Measurements from ENCODE around the gene ZMYM2.

The ZMYM2 gene

GRCh38 chr13:20118268-20119140 is 160.0 kb downstream of the ZMYM2 start:
- Histone ChIP-seq H3K4me2 (peak overlapping the region; percentile 80), H4K20me1 (no peaks in the 10 kb centered on the region), H3K27ac (peak overlapping the region; percentile 51; the same call in 1 of the 2 replicates), H3K9ac (peak overlapping the region; percentile 61; the same call in 1 of the 2 replicates), H3K27me3 (peaks cover 25% of the 10 kb centered on the region), H3K4me1 (peaks cover 23% of the 10 kb centered on the region), H3K4me3 (peak overlapping the region; percentile 61), H3K9me3 (no peaks in the 10 kb centered on the region), H3K36me3 (no peaks in the 10 kb centered on the region)
- TF ChIP-seq Cebpa-rat (IDR thresholded peaks at IDR 0.05), result no peak

DNA sequence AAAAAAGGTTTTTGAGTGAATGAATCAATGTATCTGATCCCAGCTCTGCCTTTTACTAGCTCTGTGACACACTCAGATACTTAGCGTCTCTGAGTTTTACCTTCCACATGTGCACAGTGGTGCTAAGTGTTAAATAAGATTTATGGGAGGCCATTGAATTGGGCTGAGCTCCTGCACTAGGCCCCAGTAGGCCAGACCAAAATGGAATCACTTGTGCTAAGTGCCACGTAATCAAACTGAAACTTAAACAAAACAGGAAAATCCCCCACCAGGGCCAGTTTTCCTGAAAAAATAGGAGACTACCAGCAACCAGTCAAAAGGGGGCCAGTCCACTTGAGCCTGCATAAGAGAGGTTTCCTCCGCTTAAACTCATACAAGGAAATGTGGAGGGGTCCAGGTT is 161.4 kb downstream of the ZMYM2 start:
- Histone ChIP-seq H3K9me3 (no peaks in the 10 kb centered on the region), H3K4me2 (peak overlapping the region; percentile 80), H3K27ac (peak overlapping the region; percentile 55; the same call in 1 of the 2 replicates), H3K4me1 (peaks cover 23% of the 10 kb centered on the region), H4K20me1 (no peaks in the 10 kb centered on the region), H3K9ac (0 out of 2 replicates have a peak overlapping the region, but pooled peaks have one; percentile 18), H3K27me3 (peaks cover 29% of the 10 kb centered on the region), H3K36me3 (no peaks in the 10 kb centered on the region), H3K4me3 (peak overlapping the region; percentile 60)
- no peak for TF ChIP-seq Cebpa-rat (IDR thresholded peaks at IDR 0.05)

- peak overlapping the region; percentile 60 for H3K4me3 ChIP-seq
- peaks cover 23% of the 10 kb centered on the region for H3K4me1 ChIP-seq
- H3K27me3 ChIP-seq, result peaks cover 40% of the 10 kb centered on the region
- H3K4me2 ChIP-seq, result peak overlapping the region; percentile 80
- H3K27ac ChIP-seq, result no peak overlapping the region
- no peaks in the 10 kb centered on the region for H3K9me3 ChIP-seq
- H3K36me3 ChIP-seq, result no peaks in the 10 kb centered on the region
- no peak for TF ChIP-seq Cebpa-rat (IDR thresholded peaks at IDR 0.05)
- peak overlapping the region; percentile 15; the same call in 1 of the 2 replicates for H3K9ac ChIP-seq
- H4K20me1 ChIP-seq, result no peaks in the 10 kb centered on the region
These were observed 162.6 kb downstream of the ZMYM2 start for GRCh38 chr13:20121159-20121525.

DNA sequence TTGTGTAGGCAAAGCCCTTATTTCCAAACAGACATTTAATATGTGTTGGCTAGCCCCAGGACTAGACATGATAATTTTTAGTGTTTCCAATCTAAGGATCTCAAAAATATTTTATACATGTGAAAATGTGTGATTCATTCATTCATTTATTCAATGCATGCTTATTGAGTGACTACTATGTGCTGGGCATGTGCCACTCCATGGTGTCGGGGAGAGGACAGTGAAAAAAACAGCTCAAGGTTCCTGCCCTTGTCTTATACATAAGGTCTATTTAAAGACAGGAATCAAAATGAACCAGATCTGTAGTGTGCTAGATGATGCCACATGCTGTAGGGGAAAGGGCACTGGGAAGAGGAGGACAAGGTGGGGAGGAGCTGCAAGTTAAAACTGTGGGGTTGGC is 165.8 kb downstream of the ZMYM2 start:
- Histone ChIP-seq H4K20me1 (peaks cover 25% of the 10 kb centered on the region), H3K9ac (no peak overlapping the region), H3K9me3 (no peaks in the 10 kb centered on the region; the same call in 1 of the 2 replicates), H3K4me3 (no peak overlapping the region), H3K27ac (no peak overlapping the region), H3K27me3 (peaks cover 62% of the 10 kb centered on the region), H3K4me2 (no peak overlapping the region), H3K4me1 (peaks cover 36% of the 10 kb centered on the region), H3K36me3 (no peaks in the 10 kb centered on the region)
- no peak for TF ChIP-seq Cebpa-rat (IDR thresholded peaks at IDR 0.05)

DNA sequence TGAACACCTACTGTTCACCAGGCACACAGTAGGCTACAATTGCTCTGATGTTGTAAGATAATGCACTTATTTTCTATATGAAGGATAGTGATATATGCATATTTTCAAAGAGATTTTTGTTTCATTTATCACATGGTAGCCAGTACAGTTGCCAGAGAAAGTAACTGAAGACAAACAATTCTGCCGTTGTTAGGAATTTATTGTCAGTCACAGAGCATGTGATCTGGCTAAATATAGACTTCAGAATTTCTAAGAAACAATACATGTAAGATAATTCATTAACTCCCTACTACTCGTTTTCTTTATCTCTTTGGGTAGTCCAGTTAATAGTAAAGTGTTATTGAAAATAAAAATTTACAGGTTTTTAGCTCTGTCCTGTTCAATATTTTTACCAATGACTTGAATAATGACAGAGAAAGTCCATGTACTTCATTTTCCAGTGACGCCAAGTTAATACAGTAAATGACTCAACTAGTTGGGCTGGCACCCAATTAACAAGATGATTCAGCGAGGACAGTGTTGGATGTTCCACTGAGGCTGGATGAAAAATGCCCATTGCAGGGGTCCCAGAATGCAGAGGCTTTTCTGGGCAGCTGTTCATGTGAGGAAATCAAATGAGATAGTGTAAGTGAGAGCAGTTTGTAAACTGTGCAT is 166.7 kb downstream of the ZMYM2 start:
- Histone ChIP-seq H3K4me1 (peaks cover 26% of the 10 kb centered on the region), H3K9me3 (no peaks in the 10 kb centered on the region; the same call in 1 of the 2 replicates), H3K27ac (no peak overlapping the region), H3K36me3 (no peaks in the 10 kb centered on the region), H3K4me3 (no peak overlapping the region), H3K27me3 (peaks cover 62% of the 10 kb centered on the region), H3K9ac (no peak overlapping the region), H3K4me2 (no peak overlapping the region), H4K20me1 (peaks cover 25% of the 10 kb centered on the region)
- TF ChIP-seq Cebpa-rat (IDR thresholded peaks at IDR 0.05), result no peak

GRCh38 chr13:20125783-20126165 is 167.2 kb downstream of the ZMYM2 start:
- no peak overlapping the region for H3K9ac ChIP-seq
- no peaks in the 10 kb centered on the region; the same call in 1 of the 2 replicates for H3K9me3 ChIP-seq
- no peaks in the 10 kb centered on the region for H3K36me3 ChIP-seq
- peaks cover 25% of the 10 kb centered on the region for H4K20me1 ChIP-seq
- H3K4me2 ChIP-seq, result no peak overlapping the region
- TF ChIP-seq Cebpa-rat (IDR thresholded peaks at IDR 0.05), result no peak
- peaks cover 62% of the 10 kb centered on the region for H3K27me3 ChIP-seq
- H3K4me3 ChIP-seq, result no peak overlapping the region
- peaks cover 23% of the 10 kb centered on the region for H3K4me1 ChIP-seq
- H3K27ac ChIP-seq, result no peak overlapping the region

DNA sequence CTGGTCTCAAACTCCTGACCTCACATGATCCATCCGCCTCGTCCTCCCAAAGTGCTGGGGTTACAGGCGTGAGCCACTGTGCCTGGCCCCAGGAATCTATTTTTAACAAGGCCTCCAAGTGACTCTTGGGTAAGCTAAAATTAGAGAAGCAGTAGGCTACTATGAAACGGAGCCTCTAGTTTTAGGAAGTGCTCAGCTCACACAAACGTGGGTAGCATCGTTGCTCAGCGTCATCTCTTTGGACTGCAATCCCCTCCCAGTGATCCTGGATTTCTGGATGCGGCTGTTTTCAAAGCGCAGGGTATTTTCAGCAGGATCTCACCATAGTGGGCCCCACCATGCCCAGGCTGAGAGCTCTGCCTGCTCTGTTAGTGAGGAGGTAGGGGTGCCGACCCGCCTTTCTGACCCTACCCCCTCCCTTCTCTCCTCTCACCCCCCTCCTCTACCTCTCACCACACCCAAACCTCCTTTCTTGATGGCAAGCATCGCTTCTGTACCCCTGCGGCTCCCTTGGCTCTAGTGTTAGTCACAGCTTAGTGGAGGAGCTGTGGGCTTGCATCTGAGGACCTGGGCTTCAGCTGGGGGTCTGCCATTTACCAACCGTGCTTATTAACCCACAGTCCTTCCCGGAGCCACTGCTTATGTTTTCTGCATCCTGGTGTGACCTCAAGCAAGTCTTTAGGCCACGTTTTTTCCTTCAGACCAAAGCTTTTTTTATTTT is 168.2 kb downstream of the ZMYM2 start:
- Histone ChIP-seq H3K36me3 (no peaks in the 10 kb centered on the region), H3K4me2 (no peak overlapping the region), H4K20me1 (peaks cover 25% of the 10 kb centered on the region), H3K9ac (no peak overlapping the region), H3K4me1 (peaks cover 16% of the 10 kb centered on the region), H3K9me3 (no peaks in the 10 kb centered on the region; the same call in 1 of the 2 replicates), H3K27ac (no peak overlapping the region), H3K4me3 (no peak overlapping the region), H3K27me3 (peaks cover 66% of the 10 kb centered on the region)
- TF ChIP-seq Cebpa-rat (IDR thresholded peaks at IDR 0.05), result no peak

DNA sequence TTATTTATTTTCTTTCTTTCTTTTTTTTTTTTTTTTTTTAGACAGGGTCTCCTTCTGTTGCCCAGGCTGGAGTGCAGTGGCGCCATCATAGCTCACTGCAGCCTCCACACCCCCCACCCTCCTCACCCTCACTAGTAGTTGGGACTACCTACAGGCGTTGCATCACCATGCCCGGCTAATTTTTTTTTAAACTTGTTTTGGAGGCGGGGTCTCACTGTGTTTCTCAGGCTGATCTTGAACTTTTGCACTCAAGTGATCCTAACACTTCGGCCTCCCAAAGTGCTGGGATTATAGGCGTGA is 168.7 kb downstream of the ZMYM2 start:
- Histone ChIP-seq H4K20me1 (peaks cover 25% of the 10 kb centered on the region), H3K9ac (no peak overlapping the region), H3K27me3 (peaks cover 66% of the 10 kb centered on the region), H3K27ac (no peak overlapping the region), H3K36me3 (no peaks in the 10 kb centered on the region), H3K4me3 (peak overlapping the region; percentile 57; the same call in 1 of the 2 replicates), H3K4me2 (no peak overlapping the region), H3K4me1 (peaks cover 16% of the 10 kb centered on the region), H3K9me3 (no peaks in the 10 kb centered on the region; the same call in 1 of the 2 replicates)
- no peak for TF ChIP-seq Cebpa-rat (IDR thresholded peaks at IDR 0.05)

DNA sequence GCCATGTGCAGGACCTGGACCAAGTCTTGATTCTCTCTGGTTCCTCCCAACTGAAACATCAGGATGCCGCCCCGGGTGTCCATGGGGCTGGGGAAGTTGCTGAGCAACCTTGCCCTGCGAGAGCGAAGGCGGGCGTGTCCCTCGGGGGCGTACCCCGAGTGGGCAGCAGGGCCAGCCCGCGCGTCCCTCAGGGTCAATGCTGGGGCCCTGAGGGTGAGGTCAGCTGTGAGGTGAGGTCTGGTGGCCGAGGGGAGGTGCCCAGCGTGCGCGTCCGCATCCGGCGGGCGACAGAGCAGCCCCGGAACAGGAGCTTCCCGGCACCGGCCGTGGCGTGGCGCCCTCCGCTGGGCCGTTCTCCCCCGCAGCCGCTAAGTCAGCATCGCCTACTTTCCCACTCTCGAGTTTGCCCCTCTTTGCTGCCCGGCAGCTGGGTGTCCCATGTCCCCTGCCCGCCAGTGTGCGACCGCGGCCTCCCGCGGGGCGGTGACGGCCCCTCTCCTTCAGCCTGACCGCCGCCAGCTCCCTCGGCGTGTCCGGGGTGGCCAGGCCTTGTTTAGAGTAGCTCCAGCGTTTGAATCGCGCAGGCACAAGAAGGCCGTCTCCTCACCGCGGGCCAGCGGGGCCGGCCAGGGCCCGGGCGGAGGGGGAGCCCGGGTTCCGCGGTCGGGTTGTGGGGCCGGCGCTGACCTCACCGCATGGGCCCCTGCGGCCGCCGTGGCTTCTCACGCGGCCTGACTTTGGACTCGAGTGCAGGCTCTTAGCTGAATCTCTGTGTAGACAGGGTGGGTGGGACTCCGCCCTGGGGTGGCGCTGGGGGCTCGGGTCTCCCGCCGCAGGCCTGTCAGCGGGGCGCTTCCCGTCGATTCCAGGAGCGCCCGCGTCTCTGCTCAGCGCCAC is 169.3 kb downstream of the ZMYM2 start:
- H3K4me2 ChIP-seq, result peak overlapping the region; percentile 72
- no peak overlapping the region for H3K9ac ChIP-seq
- H3K9me3 ChIP-seq, result no peaks in the 10 kb centered on the region; the same call in 1 of the 2 replicates
- H3K27me3 ChIP-seq, result peaks cover 66% of the 10 kb centered on the region
- TF ChIP-seq Cebpa-rat (IDR thresholded peaks at IDR 0.05), result no peak
- peak overlapping the region; percentile 57 for H3K4me3 ChIP-seq
- H3K27ac ChIP-seq, result no peak overlapping the region
- peaks cover 16% of the 10 kb centered on the region for H3K4me1 ChIP-seq
- H3K36me3 ChIP-seq, result no peaks in the 10 kb centered on the region
- peaks cover 25% of the 10 kb centered on the region for H4K20me1 ChIP-seq
